Activated effector memory CD4-positive, alpha-beta T cell treated with anti-CD3 and anti-CD28 coated beads, Interleukin-2, amount 50 U/mL, for 16 hours (primary cell): Measurements from ENCODE around the gene ZMYND15.

Experiments
- DNase-seq: peaks from one replicate; pipeline ENCODE4 v3.0.0-alpha.2; 2020

The ZMYND15 gene

GRCh38 chr17:4717791-4718190 lies 21.8 kb upstream of the ZMYND15 start:
- DNase-seq, result no peak

GRCh38 chr17:4718276-4718675 lies 21.4 kb upstream of the ZMYND15 start:
- no peak for DNase-seq

- no peak for DNase-seq
Measured at GRCh38 chr17:4719146-4719545, 20.5 kb upstream of the ZMYND15 start.

GRCh38 chr17:4719684-4720221 lies 19.9 kb upstream of the ZMYND15 start:
- DNase-seq, result no peak

- DNase-seq, result no peak
Measured at GRCh38 chr17:4720787-4721186, 18.8 kb upstream of the ZMYND15 start.

- DNase-seq, result no peak
Measured at GRCh38 chr17:4721203-4722135, 18.2 kb upstream of the ZMYND15 start.

GRCh38 chr17:4722678-4723240 lies 16.9 kb upstream of the ZMYND15 start:
- DNase-seq, result no peak

GRCh38 chr17:4724650-4725049 lies 15.0 kb upstream of the ZMYND15 start:
- no peak for DNase-seq

GRCh38 chr17:4725646-4726310 lies 13.9 kb upstream of the ZMYND15 start:
- no peak for DNase-seq

GRCh38 chr17:4728124-4728523 lies 11.5 kb upstream of the ZMYND15 start:
- DNase-seq, result no peak

GRCh38 chr17:4733073-4733531 lies 6.5 kb upstream of the ZMYND15 start:
- DNase-seq, result no peak

- no peak for DNase-seq
Measured at GRCh38 chr17:4734857-4735475, 4.7 kb upstream of the ZMYND15 start.

- DNase-seq, result no peak
Measured at GRCh38 chr17:4735876-4736651, 3.6 kb upstream of the ZMYND15 start.

GRCh38 chr17:4738136-4739121 lies 1.2 kb upstream of the ZMYND15 start:
- no peak for DNase-seq

- no peak for DNase-seq
Measured at GRCh38 chr17:4740025-4740351, 355 bp downstream of the ZMYND15 start.

- no peak for DNase-seq
Measured at GRCh38 chr17:4740584-4740983, 951 bp downstream of the ZMYND15 start.

GRCh38 chr17:4741544-4741943 lies 1.9 kb downstream of the ZMYND15 start:
- no peak for DNase-seq

GRCh38 chr17:4742133-4742532 lies 2.5 kb downstream of the ZMYND15 start:
- DNase-seq, result no peak

GRCh38 chr17:4742629-4743028 lies 3.0 kb downstream of the ZMYND15 start:
- no peak for DNase-seq

- no peak for DNase-seq
Measured at GRCh38 chr17:4743216-4743615, 3.6 kb downstream of the ZMYND15 start.

- DNase-seq, result no peak
Measured at GRCh38 chr17:4743898-4744297, 4.3 kb downstream of the ZMYND15 start.
